CD14-positive monocyte (primary cell): Measurements from ENCODE around the gene ISCA1. TPM values are rescaled to one million over a fixed set of nuclear protein-coding genes. Genes with fewer than 3 reads are reported as not detected.

Source experiments
- DNase-seq, 3 donors: peaks; one replicate each; pipeline ENCODE4 v3.0.0-alpha.2; 2011 to 2022
- H2AFZ ChIP-seq: 2 replicates; pipeline ENCODE4 v1.6.0; 2012; ENCODE audit warnings: mild to moderate bottlenecking, low read depth, low read length, inconsistent platforms; ENCODE audit not compliant: insufficient read depth, poor library complexity, severe bottlenecking
- H3K27ac ChIP-seq, 2 donors: 1 replicate in 1 of 2; 2 replicates in 1 of 2; pipeline ENCODE4 v1.5.1; 2012 to 2013; ENCODE audit warnings: low read length in 2 of 2, control low read depth in 1 of 2, inconsistent platforms in 1 of 2, low read depth in 1 of 2, mild to moderate bottlenecking in 1 of 2
- H3K27me3 ChIP-seq, 2 donors: one replicate each; pipeline versions ENCODE4 v1.6.0 to v1.6.1; 2011 to 2013; ENCODE audit warnings: low read length in 2 of 2; ENCODE audit not compliant: control insufficient read depth in 2 of 2, insufficient read depth in 2 of 2
- H3K36me3 ChIP-seq, 2 donors: replicated peaks in 1 of 2; 1 replicate in 1 of 2; 2 replicates in 1 of 2; pipeline versions ENCODE4 v1.5.1 to v1.6.1; 2012 to 2013; ENCODE audit warnings: low read length in 2 of 2, control low read depth in 1 of 2, inconsistent platforms in 1 of 2, mild to moderate bottlenecking in 1 of 2; ENCODE audit not compliant: insufficient read depth in 2 of 2, control insufficient read depth in 1 of 2
- H3K4me1 ChIP-seq, 2 donors: 1 replicate in 1 of 2; 2 replicates in 1 of 2; pipeline versions ENCODE4 v1.5.1 to v1.6.1; 2012 to 2013; ENCODE audit warnings: low read length in 2 of 2, control low read depth in 1 of 2, inconsistent platforms in 1 of 2, mild to moderate bottlenecking in 1 of 2, moderate library complexity in 1 of 2; ENCODE audit not compliant: insufficient read depth in 2 of 2, control insufficient read depth in 1 of 2
- H3K4me2 ChIP-seq: replicated peaks from 2 replicates; pipeline ENCODE3; 2012; ENCODE audit warnings: low read length, moderate library complexity, mild to moderate bottlenecking; ENCODE audit not compliant: poor library complexity, severe bottlenecking; ENCODE audit errors: extremely low read depth
- H3K4me3 ChIP-seq, 3 experiments: fragments of 200-600 bp in 1 of 3; sonication (generic) in 1 of 3; replicated peaks in 1 of 3; 1 replicate in 2 of 3; 2 replicates in 1 of 3; pipeline ENCODE4 v1.5.1; 2011 to 2013; ENCODE audit warnings: low read length in 3 of 3, mild to moderate bottlenecking in 3 of 3, control low read depth in 2 of 3, low read depth in 2 of 3, inconsistent platforms in 1 of 3, moderate library complexity in 1 of 3
- H3K79me2 ChIP-seq: 2 replicates; pipeline ENCODE4 v1.6.0; 2012; ENCODE audit warnings: mild to moderate bottlenecking, control low read depth, inconsistent platforms, low read length, moderate library complexity; ENCODE audit not compliant: insufficient read depth
- H3K9ac ChIP-seq: 2 replicates; pipeline ENCODE4 v1.6.0; 2017; ENCODE audit warnings: low read length, mild to moderate bottlenecking; ENCODE audit not compliant: insufficient read depth, poor library complexity, severe bottlenecking
- H3K9me3 ChIP-seq, 2 donors: replicated peaks in 1 of 2; 1 replicate in 1 of 2; 2 replicates in 1 of 2; pipeline versions ENCODE4 v1.5.1 to v1.6.1; 2012 to 2013; ENCODE audit warnings: low read length in 2 of 2, control low read depth in 1 of 2; ENCODE audit not compliant: control insufficient read depth in 1 of 2, insufficient read depth in 1 of 2
- H4K20me1 ChIP-seq: 2 replicates; pipeline ENCODE4 v1.6.0; 2012; ENCODE audit warnings: mild to moderate bottlenecking, low read length, control low read depth, moderate library complexity; ENCODE audit not compliant: insufficient read depth
- H3K27ac Mint-ChIP-seq, 7 donors: one replicate each; pipeline ENCODE4 v1.8.0; 2020; ENCODE audit warnings: mild to moderate bottlenecking in 7 of 7, mixed read lengths in 7 of 7, moderate library complexity in 6 of 7, inconsistent platforms in 2 of 7
- H3K27me3 Mint-ChIP-seq, 3 donors: one replicate each; pipeline ENCODE4 v1.8.0; 2021 to 2022; ENCODE audit warnings: low read depth in 3 of 3, mild to moderate bottlenecking in 3 of 3, mixed read lengths in 3 of 3, moderate library complexity in 3 of 3, inconsistent platforms in 1 of 3
- H3K36me3 Mint-ChIP-seq, 2 donors: one replicate each; pipeline ENCODE4 v1.8.0; 2020; ENCODE audit warnings: mixed read lengths in 2 of 2, inconsistent platforms in 1 of 2, mild to moderate bottlenecking in 1 of 2
- H3K4me1 Mint-ChIP-seq: one replicate; pipeline ENCODE4 v1.8.0; 2020; ENCODE audit warnings: mild to moderate bottlenecking, mixed read lengths
- H3K4me3 Mint-ChIP-seq, 2 donors: one replicate each; pipeline ENCODE4 v1.8.0; 2020; ENCODE audit warnings: mild to moderate bottlenecking in 2 of 2, mixed read lengths in 2 of 2, moderate library complexity in 1 of 2
- H3K9me3 Mint-ChIP-seq, 7 donors: one replicate each; pipeline ENCODE4 v1.8.0; 2020 to 2022; ENCODE audit warnings: mixed read lengths in 7 of 7, mild to moderate bottlenecking in 6 of 7, moderate library complexity in 6 of 7, inconsistent platforms in 2 of 7
- WGBS: methylation state at CpG from one replicate; pipeline ENCODE4 v1.1.5; 2013; ENCODE audit warnings: missing lambda C conversion rate; ENCODE audit not compliant: insufficient coverage; 5-methylcytosine and 5-hydroxymethylcytosine counted together
- intact Hi-C, 2 donors: fragments of 100-400 bp; cut with micrococcal nuclease; formaldehyde crosslinking; loops; one replicate each; pipeline versions ENCODE4 v1.15.0 to v1.15.1; 2023
- polyA plus RNA-seq, 3 donors: library from polyadenylated mRNA; depleted of rRNA in 1 of 3; unstranded in 2 of 3; stranded (reverse) in 1 of 3; fragments of 300-500 nt in 2 of 3; fragments of >200 nt in 1 of 3; fragmentation: Illumina TruSeq in 2 of 3; gene quantifications; 1 replicate in 2 of 3; 2 replicates in 1 of 3; pipeline ENCODE4 v1.2.3, GENCODE V29; 2012 to 2021
- TF ChIP-seq, protein P1 (sequence below): fragments of 200-600 bp; IDR thresholded peaks from one replicate; pipeline ENCODE4 v1.8.0; 2022; ENCODE audit warnings: antibody characterized with exemption, mild to moderate bottlenecking

Gene ISCA1
- polyA plus RNA-seq, 3 donors: 13.2 to 46.7 (median 36.9) TPM

DNA sequence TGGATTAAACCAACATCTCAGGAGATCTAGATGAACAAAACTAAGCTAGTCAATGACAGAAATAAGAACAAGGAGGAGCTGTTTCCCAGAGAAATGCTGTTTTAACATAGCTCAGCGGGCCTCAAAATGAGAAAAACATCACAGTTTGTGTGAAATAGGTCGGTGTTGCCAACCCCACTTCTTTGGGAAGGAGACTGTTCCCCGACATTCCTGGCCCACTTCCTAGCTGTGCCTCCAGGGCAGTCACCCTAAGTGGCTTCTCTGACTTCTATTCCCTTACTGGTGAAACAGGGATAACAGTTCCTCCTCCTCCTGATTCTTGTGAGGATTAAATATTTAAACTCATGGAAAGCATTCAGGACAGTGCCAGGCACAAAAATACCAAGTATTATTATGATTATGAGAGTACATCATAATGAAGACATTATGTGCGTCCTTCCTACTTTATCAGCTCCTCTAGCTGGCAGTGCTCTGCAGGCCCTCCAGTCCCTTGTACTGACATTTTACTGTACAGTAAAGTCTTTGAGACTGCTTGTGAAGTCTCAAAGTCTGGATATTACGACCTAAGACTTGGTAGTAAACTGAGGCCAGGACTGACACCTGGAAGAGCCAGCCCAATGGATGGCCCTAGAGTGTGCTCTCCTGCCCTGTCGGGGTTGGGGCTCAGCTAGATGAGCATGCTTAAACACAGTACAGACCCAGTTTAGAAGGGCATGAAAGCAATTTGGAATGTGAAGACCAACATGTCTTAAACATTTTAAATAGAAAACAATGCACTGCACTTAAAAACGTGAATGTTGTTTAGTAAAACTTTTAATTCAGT lies 7.3 kb downstream of the ISCA1 start:
- Histone ChIP-seq H3K9me3 (no peaks in the 10 kb centered on the region), H2AFZ (no peak overlapping the region), H3K27me3 (no peaks in the 10 kb centered on the region), H3K9ac (no peak overlapping the region), H3K4me3 (no peak overlapping the region), H4K20me1 (peaks cover 49% of the 10 kb centered on the region), H3K79me2 (peaks cover 22% of the 10 kb centered on the region), H3K4me2 (no peak overlapping the region), H3K27ac (no peak overlapping the region), H3K36me3 (peaks cover 22 to 33% of the 10 kb centered on the region in 2 donors), H3K4me1 (no peaks in the 10 kb centered on the region)
- H3K4me1 Mint-ChIP-seq: peaks cover 9% of the 10 kb centered on the region
- 97% methylated on average over 3 of the region's 7 CpGs for WGBS
- no peak overlapping the region for H3K27ac Mint-ChIP-seq
- TF ChIP-seq, protein P1, sequence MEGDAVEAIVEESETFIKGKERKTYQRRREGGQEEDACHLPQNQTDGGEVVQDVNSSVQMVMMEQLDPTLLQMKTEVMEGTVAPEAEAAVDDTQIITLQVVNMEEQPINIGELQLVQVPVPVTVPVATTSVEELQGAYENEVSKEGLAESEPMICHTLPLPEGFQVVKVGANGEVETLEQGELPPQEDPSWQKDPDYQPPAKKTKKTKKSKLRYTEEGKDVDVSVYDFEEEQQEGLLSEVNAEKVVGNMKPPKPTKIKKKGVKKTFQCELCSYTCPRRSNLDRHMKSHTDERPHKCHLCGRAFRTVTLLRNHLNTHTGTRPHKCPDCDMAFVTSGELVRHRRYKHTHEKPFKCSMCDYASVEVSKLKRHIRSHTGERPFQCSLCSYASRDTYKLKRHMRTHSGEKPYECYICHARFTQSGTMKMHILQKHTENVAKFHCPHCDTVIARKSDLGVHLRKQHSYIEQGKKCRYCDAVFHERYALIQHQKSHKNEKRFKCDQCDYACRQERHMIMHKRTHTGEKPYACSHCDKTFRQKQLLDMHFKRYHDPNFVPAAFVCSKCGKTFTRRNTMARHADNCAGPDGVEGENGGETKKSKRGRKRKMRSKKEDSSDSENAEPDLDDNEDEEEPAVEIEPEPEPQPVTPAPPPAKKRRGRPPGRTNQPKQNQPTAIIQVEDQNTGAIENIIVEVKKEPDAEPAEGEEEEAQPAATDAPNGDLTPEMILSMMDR: no peak
- no peak for DNase-seq
- H3K27me3 Mint-ChIP-seq: peaks cover 0 to 2% (median 0%) of the 10 kb centered on the region in 3 donors
- intact Hi-C loops: no loop called here
- H3K9me3 Mint-ChIP-seq: peaks cover 0 to 3% (median 0%) of the 10 kb centered on the region in 7 donors
- no peak overlapping the region for H3K4me3 Mint-ChIP-seq
- H3K36me3 Mint-ChIP-seq: peaks cover 26 to 30% of the 10 kb centered on the region in 2 donors

DNA sequence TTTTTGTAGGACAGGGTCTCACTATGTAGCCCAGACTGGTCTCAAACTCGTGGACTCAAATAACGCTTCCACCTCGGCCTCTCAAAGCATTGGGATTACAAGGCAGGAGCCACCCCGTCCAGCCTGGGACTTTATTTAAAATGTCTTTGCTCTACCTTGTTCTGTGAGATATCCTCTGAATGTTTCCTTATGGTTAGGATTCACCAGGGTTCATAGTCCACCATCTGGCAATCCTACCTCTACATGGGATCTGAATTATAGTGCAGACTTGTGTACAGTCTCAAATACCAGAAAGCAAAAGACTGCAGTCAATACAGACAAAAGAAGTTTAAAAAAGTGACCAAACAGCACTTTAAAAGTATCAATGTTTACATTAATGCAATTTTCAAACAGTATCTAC lies 10.1 kb downstream of the ISCA1 start:
- intact Hi-C loops: no loop called here
- H3K4me3 ChIP-seq: no peak overlapping the region
- H3K27me3 ChIP-seq: no peaks in the 10 kb centered on the region
- H4K20me1 ChIP-seq: peaks cover 25% of the 10 kb centered on the region
- no peak overlapping the region for H3K4me2 ChIP-seq
- peaks cover 30 to 37% of the 10 kb centered on the region in 2 donors for H3K36me3 Mint-ChIP-seq
- H3K36me3 ChIP-seq: peaks cover 22 to 29% of the 10 kb centered on the region in 2 donors
- no peak overlapping the region for H2AFZ ChIP-seq
- H3K9me3 ChIP-seq: no peaks in the 10 kb centered on the region
- no peak overlapping the region for H3K4me3 Mint-ChIP-seq
- H3K4me1 Mint-ChIP-seq: peaks cover 3% of the 10 kb centered on the region
- no peak overlapping the region for H3K27ac ChIP-seq
- no peak overlapping the region for H3K9ac ChIP-seq
- WGBS: 94% methylated on average over 3 of the region's 4 CpGs
- TF ChIP-seq, protein P1: no peak
- H3K79me2 ChIP-seq: peaks cover 11% of the 10 kb centered on the region
- DNase-seq: no peak
- peaks cover 0 to 3% (median 0%) of the 10 kb centered on the region in 7 donors for H3K9me3 Mint-ChIP-seq
- no peaks in the 10 kb centered on the region for H3K4me1 ChIP-seq
- no peaks in the 10 kb centered on the region for H3K27me3 Mint-ChIP-seq
- H3K27ac Mint-ChIP-seq: no peak overlapping the region
